ENCODE data around the gene DTX3L. TPM values are rescaled to one million over a fixed set of nuclear protein-coding genes. Genes with fewer than 3 reads are reported as not detected.

Gene DTX3L
- total and polyA plus RNA-seq, 12 donors: 3.2 to 61.1 (median 12.0) TPM

DNA sequence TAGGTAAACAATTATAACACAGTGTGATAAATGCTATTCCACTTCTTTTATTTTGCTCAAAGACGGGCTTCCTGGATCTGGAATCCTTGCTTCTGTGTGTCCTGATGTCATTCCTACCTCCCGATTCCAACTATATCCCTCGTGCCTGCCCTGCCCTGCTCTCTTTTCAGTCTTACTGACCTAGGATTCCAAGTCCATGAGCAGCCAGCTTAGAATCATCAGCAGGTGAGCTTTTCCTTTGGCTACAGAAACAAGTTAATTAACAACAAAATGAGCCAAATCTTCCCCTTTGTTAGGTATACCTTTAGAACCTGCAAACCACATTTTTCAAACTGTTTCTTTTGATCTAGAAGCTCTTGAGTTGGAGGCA is 27.5 kb upstream of the DTX3L start:
- Histone ChIP-seq H3K4me3 (no peak overlapping the region), H3K9me3 (no peaks in the 10 kb centered on the region), H3K36me3 (peaks cover 0 to 100% (median 61%) of the 10 kb centered on the region in 9 donors), H3K4me1 (peaks cover 0 to 7% (median 0%) of the 10 kb centered on the region in 9 donors), H3K27me3 (no peaks in the 10 kb centered on the region), H3K27ac (no peak overlapping the region)
- DNase-seq: no peak
- TF ChIP-seq, protein P1, sequence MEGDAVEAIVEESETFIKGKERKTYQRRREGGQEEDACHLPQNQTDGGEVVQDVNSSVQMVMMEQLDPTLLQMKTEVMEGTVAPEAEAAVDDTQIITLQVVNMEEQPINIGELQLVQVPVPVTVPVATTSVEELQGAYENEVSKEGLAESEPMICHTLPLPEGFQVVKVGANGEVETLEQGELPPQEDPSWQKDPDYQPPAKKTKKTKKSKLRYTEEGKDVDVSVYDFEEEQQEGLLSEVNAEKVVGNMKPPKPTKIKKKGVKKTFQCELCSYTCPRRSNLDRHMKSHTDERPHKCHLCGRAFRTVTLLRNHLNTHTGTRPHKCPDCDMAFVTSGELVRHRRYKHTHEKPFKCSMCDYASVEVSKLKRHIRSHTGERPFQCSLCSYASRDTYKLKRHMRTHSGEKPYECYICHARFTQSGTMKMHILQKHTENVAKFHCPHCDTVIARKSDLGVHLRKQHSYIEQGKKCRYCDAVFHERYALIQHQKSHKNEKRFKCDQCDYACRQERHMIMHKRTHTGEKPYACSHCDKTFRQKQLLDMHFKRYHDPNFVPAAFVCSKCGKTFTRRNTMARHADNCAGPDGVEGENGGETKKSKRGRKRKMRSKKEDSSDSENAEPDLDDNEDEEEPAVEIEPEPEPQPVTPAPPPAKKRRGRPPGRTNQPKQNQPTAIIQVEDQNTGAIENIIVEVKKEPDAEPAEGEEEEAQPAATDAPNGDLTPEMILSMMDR (IDR thresholded peaks at IDR 0.05): no peak
- WGBS, 2 donors: 67 to 72% methylated on average over 3 of the region's 3 CpGs
- ATAC-seq: no peak
- intact Hi-C loops (cut with DNase I): no loop called here

DNA sequence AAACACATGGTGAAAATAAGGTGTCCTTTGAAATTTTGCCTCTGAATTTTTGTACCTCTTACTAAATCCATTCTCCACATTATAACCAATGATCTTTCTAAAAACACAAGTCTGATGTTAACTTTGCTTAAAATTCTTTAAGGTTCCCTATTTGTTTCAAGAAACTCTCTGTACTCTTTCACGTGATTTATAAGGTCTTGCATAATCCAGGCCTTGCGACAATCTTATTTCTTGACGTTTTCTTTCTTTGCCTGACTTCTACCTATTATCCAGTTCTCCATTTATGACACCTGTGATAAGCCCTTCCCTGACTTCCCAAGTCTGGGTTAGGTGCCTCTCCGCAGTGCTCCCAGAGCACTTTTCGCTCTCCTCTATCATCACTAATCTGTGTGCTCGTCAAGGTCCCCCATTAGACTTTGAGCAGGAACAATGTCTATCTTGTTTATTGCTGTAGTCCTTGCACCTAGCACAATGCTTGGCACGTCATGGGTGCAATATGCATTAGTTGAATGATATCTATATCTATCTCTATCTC is 25.1 kb upstream of the DTX3L start:
- H3K9me3 ChIP-seq: no peaks in the 10 kb centered on the region
- intact Hi-C loops (cut with DNase I): no loop called here
- ATAC-seq (no peak), DNase-seq (no peak)
- H3K27ac ChIP-seq: no peak overlapping the region
- H3K36me3 ChIP-seq: peaks cover 0 to 100% (median 51%) of the 10 kb centered on the region in 9 donors
- H3K4me1 ChIP-seq: peaks cover 0 to 7% (median 0%) of the 10 kb centered on the region in 9 donors
- no peak overlapping the region for H3K4me3 ChIP-seq
- WGBS, 2 donors: 93% methylated on average over 7 of the region's 7 CpGs
- no peaks in the 10 kb centered on the region for H3K27me3 ChIP-seq
- TF ChIP-seq, protein P1 (IDR thresholded peaks at IDR 0.05): no peak

GRCh38 chr3:122546151-122546550 is 18.0 kb upstream of the DTX3L start:
- Histone ChIP-seq H3K9me3 (no peaks in the 10 kb centered on the region), H3K4me1 (no peaks in the 10 kb centered on the region), H3K4me3 (no peak overlapping the region), H3K27me3 (no peaks in the 10 kb centered on the region), H3K27ac (no peak overlapping the region), H3K36me3 (peaks cover 0 to 100% (median 36%) of the 10 kb centered on the region in 9 donors)
- DNase-seq (no peak), ATAC-seq (no peak)
- 93 to 94% methylated on average over 5 of the region's 5 CpGs for WGBS, 2 donors
- intact Hi-C loops (cut with DNase I): no loop called here
- TF ChIP-seq, protein P1 (IDR thresholded peaks at IDR 0.05): no peak

DNA sequence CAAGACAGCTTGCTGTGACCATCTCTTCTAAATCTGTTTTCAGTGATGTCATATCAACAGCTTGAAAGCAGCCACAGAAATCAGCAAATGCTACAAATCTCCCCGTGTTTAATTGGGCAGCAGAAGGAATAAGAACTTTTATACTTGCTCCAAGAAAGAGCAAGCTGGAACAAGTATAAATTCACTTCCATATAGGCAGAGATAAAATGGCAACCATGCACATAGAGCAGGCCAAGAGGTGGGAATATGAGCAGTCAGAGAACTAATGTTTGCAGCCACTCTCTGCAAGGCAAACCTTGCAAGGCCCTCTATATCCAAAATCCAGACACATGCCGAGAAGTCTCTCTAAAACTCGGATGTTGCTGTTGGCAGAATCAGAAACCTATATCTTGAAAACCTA is 16.1 kb upstream of the DTX3L start:
- WGBS, 2 donors: 79 to 80% methylated on average over 3 of the region's 3 CpGs
- no peak for ATAC-seq
- intact Hi-C loops (cut with DNase I): no loop called here
- peaks cover 0 to 100% (median 46%) of the 10 kb centered on the region in 9 donors for H3K36me3 ChIP-seq
- DNase-seq: no peak
- H3K9me3 ChIP-seq: no peaks in the 10 kb centered on the region
- no peaks in the 10 kb centered on the region for H3K27me3 ChIP-seq
- no peak overlapping the region for H3K4me3 ChIP-seq
- TF ChIP-seq, protein P1 (IDR thresholded peaks at IDR 0.05): no peak
- H3K27ac ChIP-seq: no peak overlapping the region
- H3K4me1 ChIP-seq: no peaks in the 10 kb centered on the region
